PC-3 (cell line): ENCODE data around the gene TACC2. TPM values are rescaled to one million over a fixed set of nuclear protein-coding genes. Genes with fewer than 3 reads are reported as not detected.

Source experiments
- ATAC-seq: fragments of 200-7000 bp; cut with Tn5 transposase; 2 replicates; pipeline ENCODE4 v1.9.1; 2020; ENCODE audit warnings: mild to moderate bottlenecking, moderate library complexity
- BruUV-seq: library from RNA; stranded (reverse); fragments of 400-500 nt; replicated peaks from 2 replicates; lab custom pipeline; 2021; lab: Mats Ljungman, UMichigan
- CTCF ChIA-PET: fragments of 300-600 bp; sonication (Branson Sonifier 250); formaldehyde crosslinking; loops from one replicate; lab custom pipeline; 2022; ENCODE audit warnings: antibody characterized with exemption; lab: Charles Lee
- POLR2A ChIA-PET: fragments of 300-600 bp; sonication (Branson Sonifier 250); formaldehyde crosslinking; loops from one replicate; lab custom pipeline; 2022; ENCODE audit warnings: antibody characterized with exemption; ENCODE audit not compliant: unreplicated experiment; lab: Charles Lee
- DNase-seq: peaks from one replicate; pipeline ENCODE4 v3.0.0-alpha.2; 2015
- H2AFZ ChIP-seq: fragments of 300-600 bp; sonication (generic); 2 replicates; pipeline ENCODE4 v1.6.0; 2016; ENCODE audit warnings: antibody characterized with exemption, low read length
- H3F3A ChIP-seq: fragments of 300-600 bp; sonication (generic); one replicate; pipeline ENCODE4 v1.6.0; 2017; ENCODE audit warnings: antibody characterized with exemption, low read length, control low read depth, mild to moderate bottlenecking; ENCODE audit not compliant: unreplicated experiment
- H3K27ac ChIP-seq: fragments of 300-600 bp; sonication (generic); 2 replicates; pipeline ENCODE4 v1.5.1; 2016; ENCODE audit warnings: mild to moderate bottlenecking, low read length
- H3K27me3 ChIP-seq: fragments of 300-600 bp; sonication (generic); 2 replicates; pipeline ENCODE4 v1.6.1; 2016; ENCODE audit warnings: low read length, mixed read lengths
- H3K36me3 ChIP-seq: fragments of 300-600 bp; sonication (generic); 2 replicates; pipeline ENCODE4 v1.6.1; 2016; ENCODE audit warnings: low read depth, mixed run types, low read length, mixed read lengths
- H3K4me1 ChIP-seq: fragments of 300-600 bp; sonication (generic); 2 replicates; pipeline ENCODE4 v1.5.1; 2016; ENCODE audit warnings: low read length; ENCODE audit not compliant: insufficient read depth
- H3K4me2 ChIP-seq: fragments of 300-600 bp; sonication (generic); 2 replicates; pipeline ENCODE4 v1.6.0; 2016; ENCODE audit warnings: low read length
- H3K4me3 ChIP-seq: fragments of 300-600 bp; sonication (generic); 2 replicates; pipeline ENCODE4 v1.5.1; 2016; ENCODE audit warnings: mild to moderate bottlenecking, low read length, mixed read lengths
- H3K79me2 ChIP-seq: fragments of 300-600 bp; sonication (generic); 2 replicates; pipeline ENCODE4 v1.6.1; 2017; ENCODE audit warnings: low read length, mixed read lengths
- H3K9ac ChIP-seq: fragments of 300-600 bp; sonication (generic); 2 replicates; pipeline ENCODE4 v1.6.0; 2016; ENCODE audit warnings: mild to moderate bottlenecking, low read length
- H3K9me2 ChIP-seq: fragments of 300-600 bp; sonication (generic); replicated peaks from 2 replicates; pipeline ENCODE4 v1.6.1; 2016; ENCODE audit warnings: mixed run types, low read length, mixed read lengths
- H3K9me3 ChIP-seq: fragments of 300-600 bp; sonication (generic); 2 replicates; pipeline ENCODE4 v1.6.1; 2016; ENCODE audit warnings: low read length, mixed read lengths
- H4K20me1 ChIP-seq: fragments of 300-600 bp; sonication (generic); 2 replicates; pipeline ENCODE4 v1.6.1; 2016; ENCODE audit warnings: low read length, mixed read lengths
- EZH2 ChIP-seq: fragments of 300-600 bp; sonication (generic); IDR thresholded peaks from one replicate; pipeline ENCODE4 v1.6.1; 2017; ENCODE audit warnings: antibody characterized with exemption, mild to moderate bottlenecking, low read length; ENCODE audit not compliant: unreplicated experiment
- EZH2phosphoT487 ChIP-seq: fragments of 300-600 bp; sonication (generic); IDR thresholded peaks from 2 replicates; pipeline ENCODE4 v1.6.1; 2018; ENCODE audit warnings: mild to moderate bottlenecking, antibody characterized with exemption, low read length, borderline replicate concordance
- intact Hi-C: fragments of 100-400 bp; cut with micrococcal nuclease; formaldehyde crosslinking; loops from 2 replicates; pipeline ENCODE4 v1.9.0; 2023
- total RNA-seq: library from RNA; depleted of rRNA; stranded (reverse); fragments of >200 nt; gene quantifications from 2 replicates; pipeline ENCODE4 v1.2.3, GENCODE V29; 2014
- TF ChIP-seq, protein P1 (sequence below): fragments of 300-600 bp; sonication (generic); conservative IDR thresholded peaks from 2 replicates; pipeline ENCODE4 v1.5.1; 2017; ENCODE audit warnings: antibody characterized with exemption, low read depth, mild to moderate bottlenecking, low read length

The TACC2 gene
- total RNA-seq, 1 experiment from 2014 or later = 31.7 TPM

DNA sequence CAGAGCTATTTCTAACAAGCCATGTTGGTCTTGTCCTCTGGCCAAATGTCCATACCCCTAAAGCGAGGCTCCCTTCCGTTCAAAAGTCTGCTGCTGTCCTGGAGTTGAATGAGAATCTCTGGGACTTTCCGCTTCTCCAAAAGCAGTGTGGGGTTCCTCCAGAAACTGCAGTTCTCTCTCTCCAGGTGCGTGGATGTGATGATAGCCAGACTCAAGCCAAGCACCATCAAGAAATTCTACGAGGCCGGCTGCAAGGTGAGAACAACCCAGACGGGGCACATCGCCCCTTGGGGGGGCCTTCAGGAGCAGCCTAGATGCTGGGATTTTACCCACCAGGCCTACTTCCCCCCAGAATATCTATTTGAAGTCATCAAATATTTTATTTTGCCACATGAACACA, 308.6 kb downstream of the TACC2 start:
- Histone ChIP-seq H3K9ac (no peak overlapping the region), H3K27ac (no peak overlapping the region), H3K9me2 (no peaks in the 10 kb centered on the region), H3K27me3 (no peaks in the 10 kb centered on the region), H3K4me2 (no peak overlapping the region), H3K36me3 (no peaks in the 10 kb centered on the region), H3K9me3 (no peaks in the 10 kb centered on the region), H3K4me3 (no peak overlapping the region), H4K20me1 (no peaks in the 10 kb centered on the region), H3K79me2 (no peaks in the 10 kb centered on the region), H3K4me1 (peaks cover 28% of the 10 kb centered on the region), H3F3A (no peaks in the 10 kb centered on the region), H2AFZ (no peak overlapping the region)
- DNase-seq (no peak), ATAC-seq (no peak)
- TF ChIP-seq EZH2 = no peak
- no peak for TF ChIP-seq EZH2phosphoT487
- TF ChIP-seq, protein P1, sequence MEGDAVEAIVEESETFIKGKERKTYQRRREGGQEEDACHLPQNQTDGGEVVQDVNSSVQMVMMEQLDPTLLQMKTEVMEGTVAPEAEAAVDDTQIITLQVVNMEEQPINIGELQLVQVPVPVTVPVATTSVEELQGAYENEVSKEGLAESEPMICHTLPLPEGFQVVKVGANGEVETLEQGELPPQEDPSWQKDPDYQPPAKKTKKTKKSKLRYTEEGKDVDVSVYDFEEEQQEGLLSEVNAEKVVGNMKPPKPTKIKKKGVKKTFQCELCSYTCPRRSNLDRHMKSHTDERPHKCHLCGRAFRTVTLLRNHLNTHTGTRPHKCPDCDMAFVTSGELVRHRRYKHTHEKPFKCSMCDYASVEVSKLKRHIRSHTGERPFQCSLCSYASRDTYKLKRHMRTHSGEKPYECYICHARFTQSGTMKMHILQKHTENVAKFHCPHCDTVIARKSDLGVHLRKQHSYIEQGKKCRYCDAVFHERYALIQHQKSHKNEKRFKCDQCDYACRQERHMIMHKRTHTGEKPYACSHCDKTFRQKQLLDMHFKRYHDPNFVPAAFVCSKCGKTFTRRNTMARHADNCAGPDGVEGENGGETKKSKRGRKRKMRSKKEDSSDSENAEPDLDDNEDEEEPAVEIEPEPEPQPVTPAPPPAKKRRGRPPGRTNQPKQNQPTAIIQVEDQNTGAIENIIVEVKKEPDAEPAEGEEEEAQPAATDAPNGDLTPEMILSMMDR = no peak
- ChIA-PET CTCF (no interaction called here), POLR2A (no interaction called here)
- BruUV-seq = no TSS peak
- intact Hi-C loops = loop anchor here (5.0 to 10.0 kb wide), 2 partner anchors 270 to 407 kb away; no protein-coding TSS in a partner anchor

GRCh38 chr10:122298206-122298597, 309.2 kb downstream of the TACC2 start:
- H3K4me1 ChIP-seq = peaks cover 28% of the 10 kb centered on the region
- H3K36me3 ChIP-seq = no peaks in the 10 kb centered on the region
- ChIA-PET POLR2A (no interaction called here), CTCF (interaction anchor here (0.5 to 1.6 kb wide), 7 partner anchors 10 to 144 kb away, joined by 3 to 11 read pairs (median 4); no protein-coding TSS in a partner anchor)
- no TSS peak for BruUV-seq
- H4K20me1 ChIP-seq = no peaks in the 10 kb centered on the region
- no peak for DNase-seq
- TF ChIP-seq, protein P1 = no peak
- TF ChIP-seq EZH2 = no peak
- TF ChIP-seq EZH2phosphoT487 = no peak
- no peaks in the 10 kb centered on the region for H3K9me3 ChIP-seq
- H3K9ac ChIP-seq = no peak overlapping the region
- intact Hi-C loops = loop anchor here (2.0 to 10.0 kb wide), 3 partner anchors 45 to 407 kb away; no protein-coding TSS in a partner anchor
- no peak overlapping the region for H3K27ac ChIP-seq
- H3F3A ChIP-seq = no peaks in the 10 kb centered on the region
- no peak for ATAC-seq
- no peak overlapping the region for H3K4me3 ChIP-seq
- H3K79me2 ChIP-seq = no peaks in the 10 kb centered on the region
- no peaks in the 10 kb centered on the region for H3K27me3 ChIP-seq
- H3K4me2 ChIP-seq = no peak overlapping the region
- H2AFZ ChIP-seq = no peak overlapping the region
- no peaks in the 10 kb centered on the region for H3K9me2 ChIP-seq

GRCh38 chr10:122298598-122299301, 309.8 kb downstream of the TACC2 start:
- no peaks in the 10 kb centered on the region for H3K36me3 ChIP-seq
- H3F3A ChIP-seq = no peaks in the 10 kb centered on the region
- ChIA-PET POLR2A (no interaction called here), CTCF (interaction anchor here (0.6 to 1.6 kb wide), 12 partner anchors 9 to 267 kb away, joined by 3 to 11 read pairs (median 4); no protein-coding TSS in a partner anchor)
- no peaks in the 10 kb centered on the region for H3K9me3 ChIP-seq
- H3K79me2 ChIP-seq = no peaks in the 10 kb centered on the region
- H4K20me1 ChIP-seq = no peaks in the 10 kb centered on the region
- no peak overlapping the region for H3K4me3 ChIP-seq
- peaks cover 22% of the 10 kb centered on the region for H3K4me1 ChIP-seq
- intact Hi-C loops = loop anchor here (1.0 to 10.0 kb wide), 4 partner anchors 44 to 406 kb away; no protein-coding TSS in a partner anchor
- H2AFZ ChIP-seq = peak overlapping the region; percentile 74; the same call in 1 of the 2 replicates
- no TSS peak for BruUV-seq
- H3K4me2 ChIP-seq = peak overlapping the region; percentile 77
- DNase-seq (peak; percentile 82), ATAC-seq (peak; percentile 83)
- H3K27me3 ChIP-seq = no peaks in the 10 kb centered on the region
- no peak overlapping the region for H3K27ac ChIP-seq
- no peaks in the 10 kb centered on the region for H3K9me2 ChIP-seq
- no peak overlapping the region for H3K9ac ChIP-seq
- TF ChIP-seq EZH2 (no peak), EZH2phosphoT487 (no peak)
- TF ChIP-seq, protein P1 = peak; percentile 87
